ENCODE data around the gene ITPR1. TPM values are rescaled to one million over a fixed set of nuclear protein-coding genes. Genes with fewer than 3 reads are reported as not detected.

The ITPR1 gene
- 6.3 and 9.6 TPM in 2 replicates for total RNA-seq

GRCh38 chr3:4493014-4493940 lies at the start of gene ITPR1:
TSS of gene ITPR1 (plus strand) at chr3:4493348. CDS start at chr3:4516492, 23,144 bp downstream.

GRCh38 chr3:4466741-4467521 lies 26.2 kb upstream of the ITPR1 start, which contains the start of gene SUMF1:
TSS of gene SUMF1 (minus strand) at chr3:4467269. CDS start at chr3:4467245, 24 bp downstream.

Other genes with a start within 250 kb of the ITPR1 start
- 8.0 and 17.0 TPM in 2 replicates for gene SETMAR, start 190.0 kb upstream of the ITPR1 start, total RNA-seq
- 40.4 and 52.8 TPM in 2 replicates for gene SUMF1, start 26.1 kb upstream of the ITPR1 start, total RNA-seq